GM12878 (cell line): Measurements from ENCODE around the gene HSF4. TPM values are rescaled to one million over a fixed set of nuclear protein-coding genes. Genes with fewer than 3 reads are reported as not detected.

Experiments
- ATAC-seq: fragments of 200-7000 bp; cut with Tn5 transposase; 3 replicates; pipeline ENCODE4 v1.9.1; 2020; ENCODE audit warnings: mild to moderate bottlenecking, moderate library complexity
- BruUV-seq: library from RNA; stranded (reverse); fragments of 400-500 nt; replicated peaks from 2 replicates; lab custom pipeline; 2021; lab: Mats Ljungman, UMichigan
- CTCF ChIA-PET: fragments of 300-600 bp; sonication (Branson Sonifier 250); formaldehyde crosslinking; extraction: SDS; loops from one replicate; lab custom pipeline; 2021; ENCODE audit warnings: inconsistent platforms; lab: Yijun Ruan, JAX
- POLR2A ChIA-PET: fragments of 350-600 bp; formaldehyde crosslinking; extraction: SDS; loops from one replicate; lab custom pipeline; 2021; ENCODE audit warnings: inconsistent platforms; lab: Charles Lee
- RAD21 ChIA-PET: fragments of 300-600 bp; sonication (Branson Sonifier 250); formaldehyde crosslinking; loops from one replicate; lab custom pipeline; 2023; ENCODE audit warnings: antibody characterized with exemption; ENCODE audit not compliant: unreplicated experiment; lab: Charles Lee
- SMC1A ChIA-PET: fragments of 300-600 bp; sonication (Branson Sonifier 250); formaldehyde crosslinking; loops from one replicate; lab custom pipeline; 2023; ENCODE audit not compliant: unreplicated experiment, uncharacterized antibody; lab: Charles Lee
- DNase-seq: peaks from one replicate; pipeline ENCODE4 v3.0.0-alpha.2; 2011; ENCODE audit warnings: low read depth, low spot score
- FAIRE-seq: peaks from 3 replicates; lab custom pipeline; 2011; peaks lifted over from hg19 to GRCh38; lab: Jason Lieb, UNC
- H2AFZ ChIP-seq: 2 replicates; pipeline ENCODE4 v1.6.0; 2011; ENCODE audit warnings: low read depth, low read length, control low read depth; ENCODE audit not compliant: control insufficient read depth
- H3K27ac ChIP-seq: 2 replicates; pipeline ENCODE4 v1.5.1; 2011; ENCODE audit warnings: control low read depth; ENCODE audit not compliant: control insufficient read depth, insufficient read depth
- H3K27me3 ChIP-seq, 2 experiments: replicated peaks in 1 of 2; 2 replicates each; pipeline versions ENCODE4 v1.6.0 to v1.6.1; 2011; ENCODE audit warnings: low read length in 1 of 2; ENCODE audit not compliant: control insufficient read depth in 2 of 2, insufficient read depth in 2 of 2
- H3K36me3 ChIP-seq, 2 experiments: 2 replicates each; pipeline ENCODE4 v1.5.1; 2011; ENCODE audit warnings: low read length in 1 of 2; ENCODE audit not compliant: control insufficient read depth in 2 of 2, insufficient read depth in 2 of 2
- H3K4me1 ChIP-seq: 2 replicates; pipeline ENCODE4 v1.6.1; 2011; ENCODE audit warnings: mild to moderate bottlenecking, low read length, moderate library complexity, mixed read lengths; ENCODE audit not compliant: control insufficient read depth, insufficient read depth
- H3K4me2 ChIP-seq: 2 replicates; pipeline ENCODE4 v1.6.0; 2011; ENCODE audit warnings: control low read depth; ENCODE audit not compliant: control insufficient read depth, insufficient read depth
- H3K4me3 ChIP-seq: fragments of 200-600 bp; sonication (generic); 2 replicates; pipeline ENCODE4 v1.5.1; 2016
- H3K79me2 ChIP-seq: 2 replicates; pipeline ENCODE4 v1.6.0; 2011; ENCODE audit warnings: low read length; ENCODE audit not compliant: control insufficient read depth, insufficient read depth
- H3K9ac ChIP-seq: 2 replicates; pipeline ENCODE4 v1.8.0; 2011; ENCODE audit warnings: low read length, control low read depth, mixed read lengths; ENCODE audit not compliant: control insufficient read depth, insufficient read depth
- H3K9me3 ChIP-seq: replicated peaks from 3 replicates; pipeline ENCODE4 v1.5.1; 2011; ENCODE audit warnings: mild to moderate bottlenecking, low read length; ENCODE audit not compliant: control insufficient read depth, insufficient read depth
- H4K20me1 ChIP-seq: 2 replicates; pipeline ENCODE4 v1.6.0; 2011; ENCODE audit not compliant: control insufficient read depth, insufficient read depth
- IKZF1 ChIP-seq: fragments of 450-650 bp; conservative IDR thresholded peaks from 2 replicates; pipeline ENCODE4 v1.6.1; 2017; ENCODE audit warnings: antibody characterized with exemption, mild to moderate bottlenecking
- IKZF2 ChIP-seq, 2 experiments: fragments of 450-650 bp; IDR thresholded peaks; 2 replicates each; pipeline ENCODE4 v1.6.1; 2017; ENCODE audit warnings: mild to moderate bottlenecking in 2 of 2, moderate library complexity in 2 of 2
- NBN ChIP-seq: fragments of 450-650 bp; IDR thresholded peaks from 2 replicates; pipeline ENCODE4 v1.6.1; 2016
- RAD21 ChIP-seq: IDR thresholded peaks from 2 replicates; pipeline ENCODE4 v1.6.1; 2011; ENCODE audit warnings: mild to moderate bottlenecking, low read depth, low read length, moderate library complexity; ENCODE audit not compliant: insufficient read depth
- SMARCA5 ChIP-seq: fragments of 450-650 bp; IDR thresholded peaks from 2 replicates; pipeline ENCODE4 v1.6.1; 2017; ENCODE audit warnings: mild to moderate bottlenecking
- SMC3 ChIP-seq: IDR thresholded peaks from 2 replicates; pipeline ENCODE4 v1.6.1; 2011; ENCODE audit warnings: low read length, improper control_type of control experiment, borderline replicate concordance
- ZNF384 ChIP-seq: IDR thresholded peaks from 2 replicates; pipeline ENCODE4 v1.6.1; 2012; ENCODE audit warnings: low read depth, mild to moderate bottlenecking, low read length, improper control_type of control experiment, borderline replicate concordance
- ZZZ3 ChIP-seq: IDR thresholded peaks from 2 replicates; pipeline ENCODE4 v1.6.1; 2011; ENCODE audit warnings: low read depth; ENCODE audit not compliant: control insufficient read depth, insufficient read length
- WGBS: methylation state at CpG from one replicate; pipeline ENCODE4 v1.1.6; 2016; ENCODE audit warnings: low lambda C conversion rate; ENCODE audit not compliant: insufficient replicate concordance, insufficient coverage; ENCODE audit errors: missing lambda C conversion rate; 5-methylcytosine and 5-hydroxymethylcytosine counted together
- in situ Hi-C: fragments of 300-500 bp; cut with MboI; formaldehyde crosslinking; loops from 9 replicates; pipeline ENCODE4 v1.14.3; 2018; ENCODE audit warnings: mixed read lengths
- intact Hi-C: fragments of 100-400 bp; cut with micrococcal nuclease; formaldehyde crosslinking; loops from one replicate; pipeline ENCODE4 v1.14.2; 2022; ENCODE audit not compliant: unreplicated experiment
- polyA plus RNA-seq, 11 experiments: library from polyadenylated mRNA; depleted of rRNA in 4 of 11; unstranded in 6 of 11; stranded (reverse) in 5 of 11; fragments of >200 nt; fragmentation: Nextera tagmentation in 4 of 11; fragmentation: Illumina TruSeq in 1 of 11; extraction: Ambion mirVana in 4 of 11; extraction: Trizol in 1 of 11; gene quantifications; 1 replicate in 1 of 11; 2 replicates in 10 of 11; pipeline versions ENCODE4 v1.2.1 to v1.2.3, GENCODE V29; 2011 to 2016; ENCODE audit warnings: inconsistent platforms in 2 of 11, missing spikeins in 2 of 11, low read depth in 1 of 11
- total RNA-seq, 4 experiments: library from RNA; depleted of rRNA in 3 of 4; stranded (reverse); fragments of >200 nt in 3 of 4; fragmentation: Illumina TruSeq in 1 of 4; extraction: Trizol in 1 of 4; gene quantifications; 2 replicates each; pipeline versions ENCODE4 v1.2.1 to v1.2.3, GENCODE V29; 2013 to 2021
- TF ChIP-seq, protein P1 (sequence below): fragments of 450-650 bp; IDR thresholded peaks from 2 replicates; pipeline ENCODE4 v1.6.1; 2016; ENCODE audit warnings: mild to moderate bottlenecking
- TF ChIP-seq, protein P2 (sequence below): fragments of 450-650 bp; IDR thresholded peaks from 2 replicates; pipeline ENCODE4 v1.6.1; 2017; ENCODE audit warnings: low read depth, mild to moderate bottlenecking, moderate library complexity
- TF ChIP-seq, protein P3 (sequence below), 3 experiments: IDR thresholded peaks in 2 of 3; conservative IDR thresholded peaks in 1 of 3; 2 replicates each; pipeline ENCODE4 v1.5.1; 2011; ENCODE audit warnings: low read depth in 3 of 3, low read length in 3 of 3, mild to moderate bottlenecking in 3 of 3, control low read depth in 2 of 3, moderate library complexity in 2 of 3, inconsistent platforms in 1 of 3, mixed read lengths in 1 of 3; ENCODE audit not compliant: control insufficient read depth in 2 of 3, insufficient read depth in 1 of 3; ENCODE audit errors: extremely low read depth in 1 of 3

Gene HSF4
- total and polyA plus RNA-seq, 10 of the 15 experiments (the other 5 are each of a cell fraction or from before 2014, with no cell fraction given): 0.31 to 9.9 (median 2.6) TPM; not detected in 1

DNA sequence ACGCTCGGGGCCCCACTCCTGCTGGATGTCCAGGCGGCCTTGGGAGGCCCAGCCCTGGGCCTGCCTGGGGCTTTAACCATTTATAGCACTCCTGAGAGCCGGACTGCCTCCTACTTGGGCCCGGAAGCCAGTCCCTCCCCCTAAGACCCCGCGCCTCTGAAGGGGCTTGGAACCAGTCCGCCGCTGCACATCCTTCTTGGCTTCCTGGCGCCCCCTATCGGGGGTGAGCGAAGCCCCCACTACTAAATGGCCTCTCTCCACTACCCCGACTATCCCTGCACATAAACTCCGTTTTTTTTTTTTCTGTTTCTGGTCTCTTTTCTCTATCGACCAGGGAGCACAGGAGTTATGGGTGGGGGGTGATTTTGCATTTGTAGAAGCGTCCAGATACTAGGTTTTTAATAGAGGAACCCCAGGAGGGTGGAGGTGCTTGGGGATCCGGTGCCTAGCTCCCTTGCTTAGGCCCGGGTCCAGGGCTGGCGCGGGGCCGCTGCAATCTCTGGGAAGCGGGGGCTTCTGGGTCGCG lies 5.2 kb downstream of the HSF4 start:
- ChIA-PET CTCF (interaction anchor here (0.5 to 5.4 kb wide), 22 partner anchors 10 to 213 kb away, joined by 3 to 60 read pairs (median 4); partner anchors contain the start of genes EXOC3L1, FBXL8, MATCAP1 and TRADD), SMC1A (interaction anchor here (1.2 to 4.1 kb wide), 4 partner anchors 10 to 216 kb away, joined by 3 to 48 read pairs (median 4); partner anchors contain the start of genes FBXL8 and TRADD), RAD21 (interaction anchor here (0.7 to 4.1 kb wide), 9 partner anchors 10 to 152 kb away, joined by 3 to 48 read pairs (median 4); partner anchors contain the start of genes E2F4, FBXL8, FHOD1 and TMEM208)
- in situ Hi-C loops: no loop called here
- Histone ChIP-seq H3K36me3 (no peaks in the 10 kb centered on the region), H3K79me2 (no peaks in the 10 kb centered on the region), H3K4me1 (peaks cover 45% of the 10 kb centered on the region), H3K27me3 (peaks cover 2 to 11% of the 10 kb centered on the region in 2 experiments), H3K4me3 (peak overlapping the region; percentile 73)
- ATAC-seq: peak; percentile 22
- TF ChIP-seq, protein P1, sequence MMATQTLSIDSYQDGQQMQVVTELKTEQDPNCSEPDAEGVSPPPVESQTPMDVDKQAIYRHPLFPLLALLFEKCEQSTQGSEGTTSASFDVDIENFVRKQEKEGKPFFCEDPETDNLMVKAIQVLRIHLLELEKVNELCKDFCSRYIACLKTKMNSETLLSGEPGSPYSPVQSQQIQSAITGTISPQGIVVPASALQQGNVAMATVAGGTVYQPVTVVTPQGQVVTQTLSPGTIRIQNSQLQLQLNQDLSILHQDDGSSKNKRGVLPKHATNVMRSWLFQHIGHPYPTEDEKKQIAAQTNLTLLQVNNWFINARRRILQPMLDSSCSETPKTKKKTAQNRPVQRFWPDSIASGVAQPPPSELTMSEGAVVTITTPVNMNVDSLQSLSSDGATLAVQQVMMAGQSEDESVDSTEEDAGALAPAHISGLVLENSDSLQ: no peak
- TF ChIP-seq RAD21: peak; percentile 32; the same call in 1 of the 2 replicates
- TF ChIP-seq IKZF1: no peak
- TF ChIP-seq NBN: peak; percentile 22; the same call in 1 of the 2 replicates
- 0 out of 2 replicates have a peak, but pooled peaks have one; percentile 43 for TF ChIP-seq ZNF384
- TF ChIP-seq SMARCA5: 0 out of 2 replicates have a peak, but pooled peaks have one; percentile 19
- 0 out of 4 replicates have a peak, but pooled peaks of 1 of the 2 experiments have one; percentile 4 for TF ChIP-seq IKZF2 (IDR thresholded peaks at IDR 0.05)
- peak; percentile 20; the same call in 1 of the 2 replicates for TF ChIP-seq SMC3
- TF ChIP-seq, protein P2, sequence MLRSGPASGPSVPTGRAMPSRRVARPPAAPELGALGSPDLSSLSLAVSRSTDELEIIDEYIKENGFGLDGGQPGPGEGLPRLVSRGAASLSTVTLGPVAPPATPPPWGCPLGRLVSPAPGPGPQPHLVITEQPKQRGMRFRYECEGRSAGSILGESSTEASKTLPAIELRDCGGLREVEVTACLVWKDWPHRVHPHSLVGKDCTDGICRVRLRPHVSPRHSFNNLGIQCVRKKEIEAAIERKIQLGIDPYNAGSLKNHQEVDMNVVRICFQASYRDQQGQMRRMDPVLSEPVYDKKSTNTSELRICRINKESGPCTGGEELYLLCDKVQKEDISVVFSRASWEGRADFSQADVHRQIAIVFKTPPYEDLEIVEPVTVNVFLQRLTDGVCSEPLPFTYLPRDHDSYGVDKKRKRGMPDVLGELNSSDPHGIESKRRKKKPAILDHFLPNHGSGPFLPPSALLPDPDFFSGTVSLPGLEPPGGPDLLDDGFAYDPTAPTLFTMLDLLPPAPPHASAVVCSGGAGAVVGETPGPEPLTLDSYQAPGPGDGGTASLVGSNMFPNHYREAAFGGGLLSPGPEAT: 0 out of 2 replicates have a peak, but pooled peaks have one; percentile 19
- no peak for TF ChIP-seq ZZZ3
- TF ChIP-seq, protein P3, sequence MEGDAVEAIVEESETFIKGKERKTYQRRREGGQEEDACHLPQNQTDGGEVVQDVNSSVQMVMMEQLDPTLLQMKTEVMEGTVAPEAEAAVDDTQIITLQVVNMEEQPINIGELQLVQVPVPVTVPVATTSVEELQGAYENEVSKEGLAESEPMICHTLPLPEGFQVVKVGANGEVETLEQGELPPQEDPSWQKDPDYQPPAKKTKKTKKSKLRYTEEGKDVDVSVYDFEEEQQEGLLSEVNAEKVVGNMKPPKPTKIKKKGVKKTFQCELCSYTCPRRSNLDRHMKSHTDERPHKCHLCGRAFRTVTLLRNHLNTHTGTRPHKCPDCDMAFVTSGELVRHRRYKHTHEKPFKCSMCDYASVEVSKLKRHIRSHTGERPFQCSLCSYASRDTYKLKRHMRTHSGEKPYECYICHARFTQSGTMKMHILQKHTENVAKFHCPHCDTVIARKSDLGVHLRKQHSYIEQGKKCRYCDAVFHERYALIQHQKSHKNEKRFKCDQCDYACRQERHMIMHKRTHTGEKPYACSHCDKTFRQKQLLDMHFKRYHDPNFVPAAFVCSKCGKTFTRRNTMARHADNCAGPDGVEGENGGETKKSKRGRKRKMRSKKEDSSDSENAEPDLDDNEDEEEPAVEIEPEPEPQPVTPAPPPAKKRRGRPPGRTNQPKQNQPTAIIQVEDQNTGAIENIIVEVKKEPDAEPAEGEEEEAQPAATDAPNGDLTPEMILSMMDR (IDR thresholded peaks at IDR 0.05 in 2 of 3, conservative IDR thresholded peaks at IDR 0.05 in 1 of 3; ENCODE audit: control insufficient read depth in 2 of 3, extremely low read depth in 1 of 3, insufficient read depth in 1 of 3, low read depth in 3 of 3, low read length in 3 of 3): peak; percentile 55 to 72 (median 59)
- TF ChIP-seq, all 136 proteins: peak for 8
- H3K27ac ChIP-seq: peak overlapping the region; percentile 5; the same call in 1 of the 2 replicates
- peak overlapping the region; percentile 22; the same call in 1 of the 2 replicates for H2AFZ ChIP-seq
- peak overlapping the region; percentile 55 for H3K9ac ChIP-seq
- intact Hi-C loops: no loop called here
- FAIRE-seq (no peak), DNase-seq (no peak)
- no peaks in the 10 kb centered on the region; the same call in 2 of the 3 replicates for H3K9me3 ChIP-seq
- POLR2A ChIA-PET: interaction anchor here (0.7 to 10.9 kb wide), 8 partner anchors 9 to 151 kb away, joined by 3 to 137 read pairs (median 6); partner anchors contain the start of genes FBXL8, FHOD1, HSF4 and TMEM208
- no peaks in the 10 kb centered on the region for H4K20me1 ChIP-seq
- peak overlapping the region; percentile 93 for H3K4me2 ChIP-seq
- BruUV-seq: no TSS peak
- 31% methylated on average over 18 of the region's 24 CpGs for WGBS
